SK-N-SH (cell line): ENCODE data around the gene ARAP1. TPM values are rescaled to one million over a fixed set of nuclear protein-coding genes. Genes with fewer than 3 reads are reported as not detected.

ENCODE experiments used
- CTCF ChIA-PET: fragments of 300-600, 350-600 bp; formaldehyde crosslinking; extraction: SDS; loops from one replicate; lab custom pipeline; 2021; lab: Yijun Ruan, JAX
- POLR2A ChIA-PET: fragments of 350-600 bp; sonication (Branson Sonifier 250); formaldehyde crosslinking; extraction: SDS; loops from one replicate; lab custom pipeline; 2020; ENCODE audit warnings: antibody characterized with exemption, inconsistent platforms; lab: Yijun Ruan, JAX
- DNase-seq: peaks from one replicate; pipeline ENCODE4 v3.0.0; 2012
- H2AFZ ChIP-seq: fragments of 200-600 bp; sonication (generic); 2 replicates; pipeline ENCODE4 v1.8.1; 2016; ENCODE audit warnings: antibody characterized with exemption, mild to moderate bottlenecking, low read depth
- H3F3A ChIP-seq: fragments of 200-600 bp; sonication (generic); replicated peaks from 2 replicates; pipeline ENCODE3; 2016; ENCODE audit warnings: antibody characterized with exemption, mild to moderate bottlenecking; ENCODE audit not compliant: insufficient read depth
- H3K27ac ChIP-seq, 2 experiments: fragments of 200-500 bp in 1 of 2; fragments of 200-600 bp in 1 of 2; sonication (Bioruptor generic) in 1 of 2; sonication (generic), shearing (Covaris generic) in 1 of 2; 2 replicates each; pipeline versions ENCODE4 v1.5.1 to v1.6.1; 2014 to 2016; ENCODE audit warnings: low read depth in 2 of 2, inconsistent platforms in 1 of 2, low read length in 1 of 2, mild to moderate bottlenecking in 1 of 2, mixed read lengths in 1 of 2
- H3K27me3 ChIP-seq: fragments of 200-600 bp; sonication (generic), shearing (Covaris generic); 2 replicates; pipeline ENCODE4 v1.6.1; 2016; ENCODE audit warnings: mixed run types; ENCODE audit not compliant: insufficient read depth
- H3K36me3 ChIP-seq, 2 experiments: fragments of 200-500 bp in 1 of 2; fragments of 200-600 bp in 1 of 2; sonication (Bioruptor generic) in 1 of 2; sonication (generic) in 1 of 2; replicated peaks in 1 of 2; 2 replicates each; pipeline versions ENCODE3 to v1.5.1; 2014 to 2016; ENCODE audit warnings: low read length in 1 of 2, mild to moderate bottlenecking in 1 of 2; ENCODE audit not compliant: insufficient read depth in 2 of 2, control insufficient read depth in 1 of 2
- H3K4me1 ChIP-seq, 2 experiments: fragments of 200-500 bp in 1 of 2; fragments of 200-600 bp in 1 of 2; sonication (Bioruptor generic) in 1 of 2; sonication (generic), shearing (Covaris generic) in 1 of 2; 2 replicates each; pipeline versions ENCODE4 v1.5.1 to v1.6.1; 2014 to 2016; ENCODE audit warnings: low read depth in 1 of 2, low read length in 1 of 2, mixed run types in 1 of 2; ENCODE audit not compliant: insufficient read depth in 2 of 2, control insufficient read depth in 1 of 2
- H3K4me2 ChIP-seq: fragments of 200-600 bp; sonication (generic), shearing (Covaris generic); 2 replicates; pipeline ENCODE4 v1.6.1; 2017; ENCODE audit warnings: mixed run types
- H3K4me3 ChIP-seq, 2 experiments: fragments of 200-500 bp in 1 of 2; fragments of 200-600 bp in 1 of 2; sonication (Bioruptor generic) in 1 of 2; sonication (generic), shearing (Covaris generic) in 1 of 2; 2 replicates each; pipeline versions ENCODE4 v1.5.1 to v1.8.1; 2014 to 2016; ENCODE audit warnings: low read depth in 2 of 2, inconsistent platforms in 1 of 2, low read length in 1 of 2, mild to moderate bottlenecking in 1 of 2, mixed read lengths in 1 of 2, moderate library complexity in 1 of 2
- H3K79me2 ChIP-seq: fragments of 200-600 bp; sonication (generic); 2 replicates; pipeline ENCODE4 v1.8.1; 2017; ENCODE audit warnings: mild to moderate bottlenecking; ENCODE audit not compliant: insufficient read depth
- H3K9ac ChIP-seq: fragments of 200-600 bp; sonication (generic); 2 replicates; pipeline ENCODE4 v1.6.1; 2017; ENCODE audit warnings: mixed run types
- H3K9me2 ChIP-seq: fragments of 200-600 bp; sonication (generic); 2 replicates; pipeline ENCODE4 v1.6.1; 2017; ENCODE audit warnings: mixed run types
- H3K9me3 ChIP-seq: fragments of 200-600 bp; sonication (generic); 2 replicates; pipeline ENCODE4 v1.6.1; 2017; ENCODE audit warnings: mixed run types, mild to moderate bottlenecking, moderate library complexity
- H4K20me1 ChIP-seq: fragments of 200-600 bp; sonication (generic); 2 replicates; pipeline ENCODE4 v1.6.1; 2017; ENCODE audit warnings: mild to moderate bottlenecking, mixed run types; ENCODE audit not compliant: insufficient read depth
- CHD2 ChIP-seq: fragments of 150-350 bp; IDR thresholded peaks from 2 replicates; pipeline ENCODE4 v1.6.1; 2018; ENCODE audit warnings: low read length; ENCODE audit not compliant: partially characterized antibody
- CTCF ChIP-seq: fragments of 200-600 bp; sonication (generic); IDR thresholded peaks from 2 replicates; pipeline ENCODE4 v1.6.1; 2017; ENCODE audit warnings: antibody characterized with exemption, mild to moderate bottlenecking, moderate library complexity
- FOSL2 ChIP-seq: IDR thresholded peaks from 2 replicates; pipeline ENCODE4 v1.4.0; 2012; ENCODE audit warnings: low read depth, mild to moderate bottlenecking, moderate library complexity, borderline replicate concordance
- FOXM1 ChIP-seq: IDR thresholded peaks from 2 replicates; pipeline ENCODE4 v1.4.0; 2012; ENCODE audit warnings: low read depth, mild to moderate bottlenecking
- GABPA ChIP-seq: IDR thresholded peaks from 2 replicates; pipeline ENCODE4 v1.4.0; 2012; ENCODE audit warnings: low read depth, mild to moderate bottlenecking
- GATA2 ChIP-seq: sonication (generic); formaldehyde crosslinking; IDR thresholded peaks from 2 replicates; pipeline ENCODE4 v1.5.0; 2020; ENCODE audit warnings: mild to moderate bottlenecking, missing genetic modification reagents
- NRF1 ChIP-seq: IDR thresholded peaks from 2 replicates; pipeline ENCODE4 v1.6.1; 2012; ENCODE audit warnings: low read depth, mild to moderate bottlenecking, low read length
- POLR2AphosphoS5 ChIP-seq: IDR thresholded peaks from 2 replicates; pipeline ENCODE4 v1.6.1; 2012; ENCODE audit warnings: low read depth, low read length
- RAD21 ChIP-seq: IDR thresholded peaks from 2 replicates; pipeline ENCODE4 v1.6.1; 2012; ENCODE audit warnings: mild to moderate bottlenecking, low read length
- RCOR1 ChIP-seq: fragments of 150-350 bp; IDR thresholded peaks from 2 replicates; pipeline ENCODE4 v1.6.1; 2017; ENCODE audit warnings: antibody characterized with exemption, low read length
- RFX5 ChIP-seq: IDR thresholded peaks from 2 replicates; pipeline ENCODE4 v1.6.1; 2012; ENCODE audit warnings: mild to moderate bottlenecking, improper control_type of control experiment, low read length
- SIN3A ChIP-seq: IDR thresholded peaks from 2 replicates; pipeline ENCODE4 v1.6.1; 2012; ENCODE audit warnings: low read depth, mild to moderate bottlenecking, low read length, moderate library complexity, borderline replicate concordance
- SMC3 ChIP-seq: IDR thresholded peaks from 2 replicates; pipeline ENCODE4 v1.6.1; 2012; ENCODE audit warnings: low read depth, low read length, improper control_type of control experiment
- TAF1 ChIP-seq: IDR thresholded peaks from 2 replicates; pipeline ENCODE4 v1.6.1; 2012; ENCODE audit warnings: low read depth, mild to moderate bottlenecking, low read length, moderate library complexity, borderline replicate concordance
- TCF12 ChIP-seq: IDR thresholded peaks from 2 replicates; pipeline ENCODE4 v1.4.0; 2012
- USF2 ChIP-seq: fragments of 150-350 bp; IDR thresholded peaks from 2 replicates; pipeline ENCODE4 v1.6.1; 2017; ENCODE audit warnings: antibody characterized with exemption, low read length, low read depth, borderline replicate concordance
- WGBS: methylation state at CpG from one replicate; pipeline ENCODE4 v1.1.6; 2017; ENCODE audit warnings: low lambda C conversion rate; 5-methylcytosine and 5-hydroxymethylcytosine counted together
- polyA plus RNA-seq, 3 experiments: library from polyadenylated mRNA; depleted of rRNA; stranded (reverse); fragments of >200 nt; gene quantifications; 2 replicates each; pipeline ENCODE4 v1.2.3, GENCODE V29; 2012
- TF ChIP-seq, protein P1 (sequence below): IDR thresholded peaks from 2 replicates; pipeline ENCODE4 v1.4.0; 2012; ENCODE audit warnings: low read depth, borderline replicate concordance

Gene ARAP1
- polyA plus RNA-seq, 1 of the 3 experiments (the other 2 are of a cell fraction), result 56.6 TPM

GRCh38 chr11:72695354-72695753, 56.9 kb downstream of the ARAP1 start (continued):
- TF ChIP-seq USF2 (no peak), GATA2 (CRISPR knock-in tag) (no peak), TAF1 (no peak), FOSL2 (no peak), FOXM1 (no peak), NRF1 (no peak), CHD2 (no peak), RFX5 (no peak), GABPA (no peak), RAD21 (no peak)

DNA sequence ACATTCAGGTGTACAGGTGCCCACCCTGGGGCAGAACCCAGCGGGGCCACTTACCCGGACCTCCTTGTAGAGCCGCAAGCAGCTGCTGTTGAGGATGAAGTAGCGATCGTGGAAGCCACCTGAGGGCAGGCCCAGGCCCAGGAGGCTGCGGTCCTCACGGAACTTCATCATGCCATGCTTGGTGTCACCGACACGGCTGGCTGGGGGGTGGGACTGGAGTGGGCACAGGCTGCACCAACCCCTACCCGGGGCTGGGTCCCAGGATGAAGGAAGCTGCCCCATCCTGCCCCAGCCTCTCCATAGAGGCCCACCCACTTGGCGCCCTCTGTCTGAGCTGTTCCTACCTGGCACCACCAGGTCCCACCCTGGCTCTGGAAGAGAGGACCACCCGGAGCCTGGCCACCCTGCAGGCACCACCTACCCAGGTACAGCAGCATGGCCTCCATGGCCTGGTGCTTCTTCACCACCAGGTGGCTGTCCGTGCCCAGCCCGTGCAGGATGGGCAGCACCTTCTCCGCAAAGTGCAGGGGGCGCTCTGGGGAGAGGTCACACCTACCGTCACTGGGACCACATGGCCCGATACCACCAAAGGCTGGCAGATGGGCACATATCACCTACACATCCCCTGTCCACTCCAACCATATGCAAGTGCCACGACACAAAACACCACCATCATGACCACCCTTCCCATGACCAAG, 58.8 kb downstream of the ARAP1 start:
- H3K9me2 ChIP-seq, result no peaks in the 10 kb centered on the region
- ChIA-PET POLR2A (no interaction called here), CTCF (interaction anchor here (0.9 to 2.3 kb wide), 3 partner anchors 8 to 11 kb away, joined by 3 to 8 read pairs (median 4); no protein-coding TSS in a partner anchor)
- TF ChIP-seq POLR2AphosphoS5 (no peak), RFX5 (no peak), RCOR1 (no peak), SMC3 (0 out of 2 replicates have a peak, but pooled peaks have one; percentile 3)
- H3F3A ChIP-seq, result no peaks in the 10 kb centered on the region
- H3K79me2 ChIP-seq, result no peaks in the 10 kb centered on the region
- H3K27ac ChIP-seq, result no peak overlapping the region
- H3K4me1 ChIP-seq, result no peaks in the 10 kb centered on the region
- H2AFZ ChIP-seq, result no peak overlapping the region
- H4K20me1 ChIP-seq, result no peaks in the 10 kb centered on the region
- H3K9me3 ChIP-seq, result no peaks in the 10 kb centered on the region
- no peak overlapping the region for H3K9ac ChIP-seq
- H3K4me2 ChIP-seq, result no peak overlapping the region
- no peaks in the 10 kb centered on the region for H3K27me3 ChIP-seq
- no peak for DNase-seq
- H3K4me3 ChIP-seq, result no peak overlapping the region
- 100% methylated on average over 7 of the region's 19 CpGs for WGBS
- peaks cover 4 to 77% of the 10 kb centered on the region in 2 experiments for H3K36me3 ChIP-seq

GRCh38 chr11:72692498-72693237, 59.5 kb downstream of the ARAP1 start:
- CTCF ChIA-PET, result interaction anchor here (0.8 to 2.3 kb wide), 6 partner anchors 8 to 221 kb away, joined by 3 to 8 read pairs (median 4); no protein-coding TSS in a partner anchor

More at GRCh38 chr11:72692498-72693237, 59.5 kb downstream of the ARAP1 start:
- Histone ChIP-seq H3K36me3 (peaks cover 4 to 71% of the 10 kb centered on the region in 2 experiments), H3K9ac (no peak overlapping the region), H3K27me3 (no peaks in the 10 kb centered on the region), H3K9me2 (no peaks in the 10 kb centered on the region), H3F3A (no peaks in the 10 kb centered on the region), H4K20me1 (no peaks in the 10 kb centered on the region), H3K4me1 (no peaks in the 10 kb centered on the region; a peak in 1 of 4 replicates), H2AFZ (no peak overlapping the region), H3K9me3 (no peaks in the 10 kb centered on the region), H3K4me2 (no peak overlapping the region), H3K27ac (no peak overlapping the region), H3K4me3 (no peak overlapping the region), H3K79me2 (no peaks in the 10 kb centered on the region)
- TF ChIP-seq USF2, result no peak
- TF ChIP-seq, protein P1, sequence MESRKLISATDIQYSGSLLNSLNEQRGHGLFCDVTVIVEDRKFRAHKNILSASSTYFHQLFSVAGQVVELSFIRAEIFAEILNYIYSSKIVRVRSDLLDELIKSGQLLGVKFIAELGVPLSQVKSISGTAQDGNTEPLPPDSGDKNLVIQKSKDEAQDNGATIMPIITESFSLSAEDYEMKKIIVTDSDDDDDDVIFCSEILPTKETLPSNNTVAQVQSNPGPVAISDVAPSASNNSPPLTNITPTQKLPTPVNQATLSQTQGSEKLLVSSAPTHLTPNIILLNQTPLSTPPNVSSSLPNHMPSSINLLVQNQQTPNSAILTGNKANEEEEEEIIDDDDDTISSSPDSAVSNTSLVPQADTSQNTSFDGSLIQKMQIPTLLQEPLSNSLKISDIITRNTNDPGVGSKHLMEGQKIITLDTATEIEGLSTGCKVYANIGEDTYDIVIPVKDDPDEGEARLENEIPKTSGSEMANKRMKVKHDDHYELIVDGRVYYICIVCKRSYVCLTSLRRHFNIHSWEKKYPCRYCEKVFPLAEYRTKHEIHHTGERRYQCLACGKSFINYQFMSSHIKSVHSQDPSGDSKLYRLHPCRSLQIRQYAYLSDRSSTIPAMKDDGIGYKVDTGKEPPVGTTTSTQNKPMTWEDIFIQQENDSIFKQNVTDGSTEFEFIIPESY, result no peak
- TF ChIP-seq CTCF, result no peak
- TF ChIP-seq GABPA, result no peak
- no peak for TF ChIP-seq FOSL2
- TF ChIP-seq RCOR1, result no peak
- no peak for TF ChIP-seq TCF12
- TF ChIP-seq POLR2AphosphoS5, result no peak
- TF ChIP-seq SIN3A, result no peak
- POLR2A ChIA-PET, result no interaction called here
- no peak for DNase-seq
- WGBS, result 95% methylated on average over 7 of the region's 9 CpGs
